Measurements from ENCODE around the gene HSD17B11. TPM values are rescaled to one million over a fixed set of nuclear protein-coding genes. Genes with fewer than 3 reads are reported as not detected.

Gene HSD17B11
- total RNA-seq, 1 experiment from 2014 or later, result 8.8 TPM

DNA sequence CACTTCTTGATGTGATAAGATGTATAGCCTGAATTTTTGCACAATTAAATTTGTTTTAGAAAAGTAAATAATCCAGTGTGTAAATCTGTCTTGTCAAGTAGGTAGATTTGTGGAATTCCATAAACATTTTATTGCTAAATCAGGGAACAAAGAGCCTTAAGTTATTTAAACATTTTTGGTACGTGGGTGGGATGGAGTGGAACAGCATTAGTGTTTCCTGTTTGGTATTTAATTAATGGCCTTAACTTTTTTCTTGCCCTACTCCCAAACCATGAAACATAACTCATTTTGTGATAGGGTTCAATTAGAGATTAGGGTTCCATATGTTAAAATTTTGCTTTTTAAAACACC is 36.5 kb upstream of the HSD17B11 start:
- peaks cover 4% of the 10 kb centered on the region for H3K23me2 ChIP-seq (ENCODE audit: insufficient read length, low read depth, low read length, poor library complexity, severe bottlenecking)
- H4K91ac ChIP-seq (ENCODE audit: insufficient read length, low read depth, low read length), result no peak overlapping the region
- H4K8ac ChIP-seq (replicated peaks; ENCODE audit: insufficient read length, low read depth, low read length), result no peak overlapping the region
- no peak overlapping the region for H2AFZ ChIP-seq (ENCODE audit: low read length)
- no peak overlapping the region for H3K27ac Mint-ChIP-seq
- no peak overlapping the region for H2BK20ac ChIP-seq (ENCODE audit: low read depth, low read length, poor library complexity, severe bottlenecking)
- H2BK5ac ChIP-seq (ENCODE audit: insufficient read length, low read length), result no peak overlapping the region
- H3K4me1 ChIP-seq (ENCODE audit: insufficient read depth, low read length), result no peaks in the 10 kb centered on the region
- no peaks in the 10 kb centered on the region for H3K27me3 ChIP-seq (ENCODE audit: insufficient read depth, low read length)
- no peak overlapping the region for H3K56ac ChIP-seq (ENCODE audit: insufficient read length, low read depth, low read length)
- H3K36me3 Mint-ChIP-seq (ENCODE audit: insufficient read depth in 1 of 3, low read depth in 3 of 3), result no peaks in the 10 kb centered on the region; a peak in 1 of 7 replicates
- no peak overlapping the region for H3K9ac ChIP-seq (ENCODE audit: extremely low read depth, insufficient read length, low read length)
- no peak overlapping the region for H3K4me2 ChIP-seq (ENCODE audit: insufficient read depth, insufficient read length, low read length)
- WGBS (ENCODE audit: extremely low coverage, insufficient read length, low lambda C conversion rate), result no CpG with 5 or more reads among the region's 1 CpG
- no peak overlapping the region for H3K4me3 Mint-ChIP-seq
- no peaks in the 10 kb centered on the region for H3K9me3 ChIP-seq (ENCODE audit: control insufficient read depth, low read depth, low read length)
- no peak overlapping the region for H2BK15ac ChIP-seq (ENCODE audit: low read depth, low read length)
- H4K20me1 ChIP-seq (ENCODE audit: control insufficient read depth, insufficient read depth, insufficient read length), result no peaks in the 10 kb centered on the region
- no peak overlapping the region for H3K23ac ChIP-seq (ENCODE audit: insufficient read length, low read depth, low read length)
- H3K4me1 Mint-ChIP-seq, result peaks cover 27 to 37% of the 10 kb centered on the region in 2 experiments
- H2BK12ac ChIP-seq (ENCODE audit: insufficient read length, low read depth, low read length), result no peak overlapping the region
- no peak overlapping the region for H2AK5ac ChIP-seq (ENCODE audit: insufficient read length, low read length)
- H3K27me3 Mint-ChIP-seq (ENCODE audit: low read depth), result no peaks in the 10 kb centered on the region
- no peak overlapping the region for H4K5ac ChIP-seq (ENCODE audit: insufficient read length, low read depth, low read length)
- no peak overlapping the region for H3K14ac ChIP-seq (ENCODE audit: insufficient read depth, low read length)
- H3K79me2 ChIP-seq (ENCODE audit: insufficient read depth, low read length), result peaks cover 9% of the 10 kb centered on the region; the same call in 1 of the 2 replicates
- DNase-seq, result no peak
- TF ChIP-seq, protein P1, sequence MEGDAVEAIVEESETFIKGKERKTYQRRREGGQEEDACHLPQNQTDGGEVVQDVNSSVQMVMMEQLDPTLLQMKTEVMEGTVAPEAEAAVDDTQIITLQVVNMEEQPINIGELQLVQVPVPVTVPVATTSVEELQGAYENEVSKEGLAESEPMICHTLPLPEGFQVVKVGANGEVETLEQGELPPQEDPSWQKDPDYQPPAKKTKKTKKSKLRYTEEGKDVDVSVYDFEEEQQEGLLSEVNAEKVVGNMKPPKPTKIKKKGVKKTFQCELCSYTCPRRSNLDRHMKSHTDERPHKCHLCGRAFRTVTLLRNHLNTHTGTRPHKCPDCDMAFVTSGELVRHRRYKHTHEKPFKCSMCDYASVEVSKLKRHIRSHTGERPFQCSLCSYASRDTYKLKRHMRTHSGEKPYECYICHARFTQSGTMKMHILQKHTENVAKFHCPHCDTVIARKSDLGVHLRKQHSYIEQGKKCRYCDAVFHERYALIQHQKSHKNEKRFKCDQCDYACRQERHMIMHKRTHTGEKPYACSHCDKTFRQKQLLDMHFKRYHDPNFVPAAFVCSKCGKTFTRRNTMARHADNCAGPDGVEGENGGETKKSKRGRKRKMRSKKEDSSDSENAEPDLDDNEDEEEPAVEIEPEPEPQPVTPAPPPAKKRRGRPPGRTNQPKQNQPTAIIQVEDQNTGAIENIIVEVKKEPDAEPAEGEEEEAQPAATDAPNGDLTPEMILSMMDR (conservative IDR thresholded peaks at IDR 0.05), result no peak
- peaks cover 9% of the 10 kb centered on the region for H3K79me1 ChIP-seq (ENCODE audit: insufficient read depth, low read depth, low read length, poor library complexity, severe bottlenecking)
- no peak overlapping the region for H2BK120ac ChIP-seq (ENCODE audit: low read depth, low read length, poor library complexity, severe bottlenecking)
- H3K9me3 Mint-ChIP-seq, result no peaks in the 10 kb centered on the region; a peak in 1 of 5 replicates
- H3K18ac ChIP-seq (ENCODE audit: insufficient read length, low read depth, low read length), result no peak overlapping the region
- no peak overlapping the region for H3T11ph ChIP-seq (ENCODE audit: low read length)
- no peak overlapping the region for H3K4ac ChIP-seq (ENCODE audit: low read depth, low read length)
- no peak overlapping the region for H3K27ac ChIP-seq (ENCODE audit: insufficient read length, low read depth, low read length)

All from H9 (cell line).